Neural cell (in vitro differentiated cells): ENCODE data around the gene ENDOV. TPM values are rescaled to one million over a fixed set of nuclear protein-coding genes. Genes with fewer than 3 reads are reported as not detected.

Source experiments
- H2AFZ ChIP-seq: fragments of 200-600, 300-800 bp; sonication (generic), shearing (Covaris generic); 2 replicates; pipeline ENCODE4 v1.6.0; 2014; ENCODE audit warnings: low read depth, mild to moderate bottlenecking, antibody characterized with exemption, low read length, moderate library complexity
- H3F3A ChIP-seq: fragments of 200-600 bp; shearing (Covaris generic); 2 replicates; pipeline ENCODE4 v1.6.1; 2016; ENCODE audit warnings: mild to moderate bottlenecking, moderate library complexity, mixed read lengths, antibody characterized with exemption, low read length; ENCODE audit not compliant: insufficient read depth, poor library complexity, severe bottlenecking
- H3K27ac ChIP-seq: fragments of 200-600, 300-800 bp; sonication (generic), shearing (Covaris generic); 2 replicates; pipeline ENCODE4 v1.5.1; 2014; ENCODE audit warnings: mild to moderate bottlenecking, low read length, moderate library complexity
- H3K27me3 ChIP-seq: fragments of 300-800, 200-600 bp; sonication (generic), shearing (Covaris generic); 2 replicates; pipeline ENCODE4 v1.6.0; 2014; ENCODE audit warnings: mild to moderate bottlenecking, low read depth, low read length, moderate library complexity; ENCODE audit not compliant: insufficient read depth
- H3K36me3 ChIP-seq: fragments of 300-800, 200-600 bp; sonication (generic), shearing (Covaris generic); 2 replicates; pipeline ENCODE4 v1.5.1; 2014; ENCODE audit warnings: mild to moderate bottlenecking, antibody characterized with exemption, low read length, moderate library complexity; ENCODE audit not compliant: insufficient read depth
- H3K4me2 ChIP-seq: fragments of 300-800, 200-600 bp; sonication (generic), shearing (Covaris generic); 2 replicates; pipeline ENCODE4 v1.6.0; 2014; ENCODE audit warnings: mild to moderate bottlenecking, low read length
- H3K4me3 ChIP-seq: fragments of 300-800, 200-600 bp; sonication (generic), shearing (Covaris generic); 2 replicates; pipeline ENCODE4 v1.5.1; 2014; ENCODE audit warnings: mild to moderate bottlenecking, low read length, moderate library complexity
- H3K79me2 ChIP-seq: fragments of 200-600 bp; shearing (Covaris generic); replicated peaks from 2 replicates; pipeline ENCODE4 v1.6.0; 2014; ENCODE audit warnings: mild to moderate bottlenecking, low read length, moderate library complexity; ENCODE audit not compliant: insufficient read depth
- H3K9ac ChIP-seq: fragments of 300-800, 200-600 bp; sonication (generic), shearing (Covaris generic); 2 replicates; pipeline ENCODE4 v1.6.1; 2016; ENCODE audit warnings: mild to moderate bottlenecking, low read length, mixed read lengths
- H3K9me2 ChIP-seq: fragments of 200-600 bp; shearing (Covaris generic); 2 replicates; pipeline ENCODE4 v1.6.1; 2016; ENCODE audit warnings: mild to moderate bottlenecking, low read length, mixed read lengths; ENCODE audit not compliant: insufficient read depth
- H3K9me3 ChIP-seq: fragments of 200-600, 300-800 bp; sonication (generic), shearing (Covaris generic); 2 replicates; pipeline ENCODE4 v1.6.1; 2016; ENCODE audit warnings: mild to moderate bottlenecking, mixed run types, low read length, moderate library complexity, mixed read lengths
- H4K20me1 ChIP-seq: fragments of 200-600 bp; shearing (Covaris generic); 2 replicates; pipeline ENCODE4 v1.6.1; 2016; ENCODE audit warnings: mild to moderate bottlenecking, mixed run types; ENCODE audit not compliant: insufficient read depth
- EP300 ChIP-seq: fragments of 450-650 bp; conservative IDR thresholded peaks from 2 replicates; pipeline ENCODE4 v1.6.1; 2014; ENCODE audit warnings: antibody characterized with exemption, mild to moderate bottlenecking, moderate library complexity; ENCODE audit not compliant: poor library complexity, severe bottlenecking
- EZH2 ChIP-seq: fragments of 200-600, 300-800 bp; shearing (Covaris generic), sonication (generic); IDR thresholded peaks from 2 replicates; pipeline ENCODE4 v1.6.1; 2014; ENCODE audit warnings: antibody characterized with exemption, low read length, borderline replicate concordance, mild to moderate bottlenecking; ENCODE audit not compliant: insufficient read depth, poor library complexity, severe bottlenecking
- MXI1 ChIP-seq: fragments of 450-650 bp; conservative IDR thresholded peaks from 2 replicates; pipeline ENCODE4 v1.6.1; 2014; ENCODE audit warnings: antibody characterized with exemption, mild to moderate bottlenecking; ENCODE audit not compliant: poor library complexity, severe bottlenecking
- POLR2AphosphoS5 ChIP-seq: IDR thresholded peaks from 2 replicates; pipeline ENCODE4 v1.6.1; 2012
- RAD21 ChIP-seq: fragments of 450-650 bp; conservative IDR thresholded peaks from 2 replicates; pipeline ENCODE4 v1.6.1; 2014; ENCODE audit warnings: antibody characterized with exemption, mild to moderate bottlenecking, moderate library complexity
- REST ChIP-seq: IDR thresholded peaks from 2 replicates; pipeline ENCODE4 v1.6.1; 2012; ENCODE audit warnings: borderline replicate concordance
- SMC3 ChIP-seq: fragments of 450-650 bp; conservative IDR thresholded peaks from 2 replicates; pipeline ENCODE4 v1.6.1; 2014; ENCODE audit warnings: antibody characterized with exemption, mild to moderate bottlenecking, moderate library complexity; ENCODE audit not compliant: poor library complexity
- polyA plus RNA-seq: library from polyadenylated mRNA; depleted of rRNA; stranded (reverse); fragments of >200 nt; gene quantifications from 2 replicates; pipeline ENCODE4 v1.2.3, GENCODE V29; 2014
- TF ChIP-seq, protein P1 (sequence below): fragments of 450-650 bp; IDR thresholded peaks from 2 replicates; pipeline ENCODE4 v1.5.1; 2014; ENCODE audit warnings: antibody characterized with exemption, mild to moderate bottlenecking, moderate library complexity; ENCODE audit not compliant: poor library complexity, severe bottlenecking

The ENDOV gene
- polyA plus RNA-seq, 1 donor from 2014 or later: 31.2 TPM

DNA sequence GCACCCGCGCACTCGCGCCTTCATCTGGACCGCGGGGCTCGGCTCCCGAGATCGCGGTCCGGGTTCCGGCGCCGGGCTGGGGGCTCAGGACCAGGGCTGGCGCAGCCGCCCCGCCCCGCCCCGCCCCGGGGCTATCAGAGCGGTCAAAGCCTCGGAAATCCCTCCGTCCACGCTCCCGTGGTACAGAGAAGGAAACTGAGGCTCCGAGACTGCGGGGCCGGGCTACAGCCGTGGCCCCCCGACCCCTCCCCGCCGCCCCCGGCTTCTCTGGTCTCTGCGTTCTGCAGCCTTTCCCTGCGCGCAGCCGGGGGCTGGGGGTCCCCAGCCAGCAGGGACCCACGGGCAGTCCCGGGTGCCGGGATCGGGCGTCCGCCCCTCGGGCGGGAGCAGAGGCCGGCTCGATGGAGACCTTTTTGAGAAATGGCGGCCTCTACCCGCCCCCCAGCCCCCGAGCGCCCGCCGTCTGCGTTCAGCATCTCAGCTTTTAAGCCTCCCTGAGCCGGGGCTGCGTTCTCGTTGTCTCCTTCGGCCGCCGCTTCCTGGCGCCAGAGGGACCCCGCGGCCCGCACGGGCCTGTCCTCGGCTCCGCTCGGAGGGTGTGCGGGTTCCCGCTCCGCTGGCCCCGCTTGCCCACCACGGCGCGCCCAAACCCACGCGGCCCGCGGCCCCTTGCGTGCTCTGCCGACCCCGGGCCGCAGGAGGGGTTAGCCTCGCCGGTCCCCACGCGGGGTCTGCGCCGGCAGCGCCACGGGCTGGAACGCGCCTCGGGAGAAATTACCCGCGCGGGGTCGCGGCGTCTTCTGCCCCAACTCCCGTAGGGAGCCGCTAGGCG is 62.9 kb downstream of the ENDOV start:
- Histone ChIP-seq H3K9ac (peak overlapping the region; percentile 36), H3K79me2 (no peaks in the 10 kb centered on the region), H3K27ac (no peak overlapping the region), H3F3A (no peaks in the 10 kb centered on the region), H3K9me3 (no peaks in the 10 kb centered on the region), H3K4me3 (peak overlapping the region; percentile 62), H3K36me3 (no peaks in the 10 kb centered on the region), H4K20me1 (no peaks in the 10 kb centered on the region), H3K27me3 (peaks cover 85% of the 10 kb centered on the region), H3K4me2 (no peak overlapping the region), H2AFZ (no peak overlapping the region), H3K9me2 (no peaks in the 10 kb centered on the region)
- TF ChIP-seq MXI1 (peak; percentile 45), REST (no peak), EP300 (no peak), SMC3 (peak; percentile 90), POLR2AphosphoS5 (no peak), RAD21 (peak; percentile 87)
- TF ChIP-seq, protein P1, sequence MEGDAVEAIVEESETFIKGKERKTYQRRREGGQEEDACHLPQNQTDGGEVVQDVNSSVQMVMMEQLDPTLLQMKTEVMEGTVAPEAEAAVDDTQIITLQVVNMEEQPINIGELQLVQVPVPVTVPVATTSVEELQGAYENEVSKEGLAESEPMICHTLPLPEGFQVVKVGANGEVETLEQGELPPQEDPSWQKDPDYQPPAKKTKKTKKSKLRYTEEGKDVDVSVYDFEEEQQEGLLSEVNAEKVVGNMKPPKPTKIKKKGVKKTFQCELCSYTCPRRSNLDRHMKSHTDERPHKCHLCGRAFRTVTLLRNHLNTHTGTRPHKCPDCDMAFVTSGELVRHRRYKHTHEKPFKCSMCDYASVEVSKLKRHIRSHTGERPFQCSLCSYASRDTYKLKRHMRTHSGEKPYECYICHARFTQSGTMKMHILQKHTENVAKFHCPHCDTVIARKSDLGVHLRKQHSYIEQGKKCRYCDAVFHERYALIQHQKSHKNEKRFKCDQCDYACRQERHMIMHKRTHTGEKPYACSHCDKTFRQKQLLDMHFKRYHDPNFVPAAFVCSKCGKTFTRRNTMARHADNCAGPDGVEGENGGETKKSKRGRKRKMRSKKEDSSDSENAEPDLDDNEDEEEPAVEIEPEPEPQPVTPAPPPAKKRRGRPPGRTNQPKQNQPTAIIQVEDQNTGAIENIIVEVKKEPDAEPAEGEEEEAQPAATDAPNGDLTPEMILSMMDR: peak; percentile 81

GRCh38 chr17:80478487-80479245 is 63.7 kb downstream of the ENDOV start:
- Histone ChIP-seq H3K4me3 (peak overlapping the region; percentile 62), H3K27me3 (peaks cover 85% of the 10 kb centered on the region), H3K9ac (peak overlapping the region; percentile 36), H3K79me2 (no peaks in the 10 kb centered on the region), H3K27ac (no peak overlapping the region), H3K9me2 (no peaks in the 10 kb centered on the region), H3K36me3 (no peaks in the 10 kb centered on the region), H3F3A (no peaks in the 10 kb centered on the region), H4K20me1 (no peaks in the 10 kb centered on the region), H3K4me2 (no peak overlapping the region), H3K9me3 (no peaks in the 10 kb centered on the region), H2AFZ (no peak overlapping the region)
- TF ChIP-seq EZH2 (peak; percentile 56), POLR2AphosphoS5 (peak; percentile 23), RAD21 (no peak), MXI1 (no peak), REST (no peak)
